Parathyroid adenoma (tissue), 2 donors: Measurements from ENCODE around the gene MGAT3.

Experiments used
- H2AFZ ChIP-seq: fragments of 300-600 bp; sonication (generic); one replicate; pipeline ENCODE4 v1.7.0; 2017; ENCODE audit warnings: antibody characterized with exemption, mild to moderate bottlenecking
- H3K27ac ChIP-seq: fragments of 300-600 bp; sonication (generic); one replicate; pipeline ENCODE4 v1.7.0; 2017
- H3K27me3 ChIP-seq: fragments of 300-600 bp; sonication (generic); one replicate; pipeline ENCODE4 v1.7.0; 2017; ENCODE audit warnings: low read length; ENCODE audit not compliant: control insufficient read depth, insufficient read depth
- H3K36me3 ChIP-seq: fragments of 300-600 bp; sonication (generic); one replicate; pipeline ENCODE4 v1.7.0; 2017; ENCODE audit warnings: low read length; ENCODE audit not compliant: control insufficient read depth, insufficient read depth
- H3K4me1 ChIP-seq: fragments of 300-600 bp; sonication (generic); one replicate; pipeline ENCODE4 v1.7.0; 2017; ENCODE audit warnings: control low read depth
- H3K4me2 ChIP-seq: fragments of 300-600 bp; sonication (generic); one replicate; pipeline ENCODE4 v1.7.0; 2017; ENCODE audit warnings: low read length
- H3K4me3 ChIP-seq: fragments of 300-600 bp; sonication (generic); one replicate; pipeline ENCODE4 v1.7.0; 2017; ENCODE audit warnings: low read depth, low read length
- H3K79me2 ChIP-seq: fragments of 300-600 bp; sonication (generic); one replicate; pipeline ENCODE4 v1.7.0; 2017; ENCODE audit warnings: control low read depth
- H3K9ac ChIP-seq: fragments of 300-600 bp; sonication (generic); one replicate; pipeline ENCODE4 v1.7.0; 2017; ENCODE audit warnings: mild to moderate bottlenecking
- H3K9me3 ChIP-seq: fragments of 300-600 bp; sonication (generic); one replicate; pipeline ENCODE4 v1.7.0; 2017; ENCODE audit warnings: low read length; ENCODE audit not compliant: control insufficient read depth
- TF ChIP-seq, protein P1 (sequence below): fragments of 300-600 bp; sonication (generic); IDR thresholded peaks from one replicate; pipeline ENCODE4 v1.7.0; 2017; ENCODE audit warnings: antibody characterized with exemption, mild to moderate bottlenecking
- donor health status: primary hyperparathyroidism.

The MGAT3 gene

DNA sequence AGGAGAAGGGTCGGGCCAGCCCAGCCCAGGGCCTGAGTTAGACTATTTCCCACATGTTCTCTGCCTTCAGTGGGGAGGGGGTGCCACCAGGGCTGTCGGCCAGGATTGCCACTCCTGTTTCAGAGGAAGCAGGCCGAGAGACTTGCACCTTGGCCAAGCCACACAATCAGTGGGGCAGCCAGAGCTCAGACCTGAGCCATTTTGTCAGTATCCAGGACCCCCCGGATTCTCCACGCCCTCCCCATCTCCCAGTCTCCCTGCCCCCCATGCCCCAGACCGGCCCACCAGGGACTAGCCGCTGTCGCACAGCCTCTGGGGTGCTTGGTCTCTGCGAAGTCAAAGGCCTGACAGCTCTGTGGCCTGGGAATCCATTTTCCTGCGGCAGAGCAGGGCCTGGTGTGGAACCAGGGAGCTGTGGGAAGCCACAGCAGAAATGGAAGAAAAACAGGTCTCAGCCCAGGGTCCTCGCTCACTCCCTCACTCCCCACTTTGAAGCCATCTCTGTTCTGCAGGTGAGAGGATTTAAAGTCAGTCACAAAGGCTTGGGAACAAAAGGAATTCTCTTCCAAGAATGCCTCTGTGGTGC, 25.5 kb upstream of the MGAT3 start:
- no peak overlapping the region for H3K9ac ChIP-seq
- H3K9me3 ChIP-seq = no peaks in the 10 kb centered on the region
- peak overlapping the region; percentile 76 for H3K27ac ChIP-seq
- H3K27me3 ChIP-seq = no peaks in the 10 kb centered on the region
- no peak overlapping the region for H3K4me3 ChIP-seq
- TF ChIP-seq, protein P1, sequence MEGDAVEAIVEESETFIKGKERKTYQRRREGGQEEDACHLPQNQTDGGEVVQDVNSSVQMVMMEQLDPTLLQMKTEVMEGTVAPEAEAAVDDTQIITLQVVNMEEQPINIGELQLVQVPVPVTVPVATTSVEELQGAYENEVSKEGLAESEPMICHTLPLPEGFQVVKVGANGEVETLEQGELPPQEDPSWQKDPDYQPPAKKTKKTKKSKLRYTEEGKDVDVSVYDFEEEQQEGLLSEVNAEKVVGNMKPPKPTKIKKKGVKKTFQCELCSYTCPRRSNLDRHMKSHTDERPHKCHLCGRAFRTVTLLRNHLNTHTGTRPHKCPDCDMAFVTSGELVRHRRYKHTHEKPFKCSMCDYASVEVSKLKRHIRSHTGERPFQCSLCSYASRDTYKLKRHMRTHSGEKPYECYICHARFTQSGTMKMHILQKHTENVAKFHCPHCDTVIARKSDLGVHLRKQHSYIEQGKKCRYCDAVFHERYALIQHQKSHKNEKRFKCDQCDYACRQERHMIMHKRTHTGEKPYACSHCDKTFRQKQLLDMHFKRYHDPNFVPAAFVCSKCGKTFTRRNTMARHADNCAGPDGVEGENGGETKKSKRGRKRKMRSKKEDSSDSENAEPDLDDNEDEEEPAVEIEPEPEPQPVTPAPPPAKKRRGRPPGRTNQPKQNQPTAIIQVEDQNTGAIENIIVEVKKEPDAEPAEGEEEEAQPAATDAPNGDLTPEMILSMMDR = no peak
- no peak overlapping the region for H2AFZ ChIP-seq
- H3K4me2 ChIP-seq = no peak overlapping the region
- H3K79me2 ChIP-seq = no peaks in the 10 kb centered on the region
- no peaks in the 10 kb centered on the region for H3K36me3 ChIP-seq
- no peaks in the 10 kb centered on the region for H3K4me1 ChIP-seq

DNA sequence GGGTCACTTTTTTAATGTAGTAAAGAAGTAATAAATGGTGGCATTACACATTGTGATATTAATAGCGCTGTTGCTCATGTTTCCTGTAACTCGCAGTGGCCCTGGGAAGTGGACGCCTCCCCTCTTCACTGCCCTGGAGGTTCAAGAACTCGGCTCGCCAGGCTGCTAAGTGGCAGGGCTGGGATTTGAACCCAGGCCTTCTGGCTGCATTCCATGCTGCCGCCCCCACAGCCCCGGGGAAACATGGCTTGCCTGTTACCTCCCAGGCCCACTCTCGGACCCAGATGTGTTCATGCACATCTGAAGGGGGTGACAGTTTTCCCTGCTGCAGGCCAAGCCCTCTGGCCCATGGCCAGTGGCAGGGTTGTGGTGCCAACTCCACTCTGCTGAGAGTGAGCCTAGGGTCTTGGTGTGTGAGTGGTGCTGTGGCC, 25.0 kb upstream of the MGAT3 start:
- Histone ChIP-seq H3K4me2 (no peak overlapping the region), H3K27ac (peak overlapping the region; percentile 76), H2AFZ (no peak overlapping the region), H3K4me1 (no peaks in the 10 kb centered on the region), H3K4me3 (no peak overlapping the region), H3K9me3 (no peaks in the 10 kb centered on the region), H3K27me3 (no peaks in the 10 kb centered on the region), H3K79me2 (no peaks in the 10 kb centered on the region), H3K9ac (no peak overlapping the region), H3K36me3 (no peaks in the 10 kb centered on the region)
- TF ChIP-seq, protein P1 = no peak

DNA sequence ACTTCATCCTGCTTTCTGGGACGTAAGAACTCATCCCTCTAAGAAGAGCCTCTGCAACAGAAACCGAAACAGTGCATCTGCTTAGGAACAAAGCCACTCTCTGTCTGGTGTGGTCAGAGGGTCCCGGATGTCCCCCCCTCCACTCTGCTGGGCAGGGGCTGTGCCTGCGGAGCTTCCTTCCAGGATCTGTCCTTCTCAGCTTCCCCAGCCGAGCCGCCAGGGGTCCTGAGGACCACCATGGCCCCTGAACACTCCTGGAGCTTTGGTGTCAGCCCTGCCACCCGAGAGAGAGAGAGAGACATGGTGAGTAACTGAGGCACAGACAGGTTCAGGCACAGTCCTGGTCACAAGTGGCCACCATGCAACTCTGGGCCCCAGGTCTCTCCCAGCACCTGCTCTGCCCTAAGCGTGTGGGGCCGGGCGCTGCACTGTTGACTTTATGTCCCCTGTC, 24.4 kb upstream of the MGAT3 start:
- Histone ChIP-seq H3K27ac (peak overlapping the region; percentile 66), H3K9ac (no peak overlapping the region), H3K27me3 (no peaks in the 10 kb centered on the region), H3K9me3 (no peaks in the 10 kb centered on the region), H3K36me3 (no peaks in the 10 kb centered on the region), H3K4me2 (no peak overlapping the region), H3K4me1 (no peaks in the 10 kb centered on the region), H3K4me3 (no peak overlapping the region), H2AFZ (no peak overlapping the region), H3K79me2 (no peaks in the 10 kb centered on the region)
- TF ChIP-seq, protein P1 = no peak

DNA sequence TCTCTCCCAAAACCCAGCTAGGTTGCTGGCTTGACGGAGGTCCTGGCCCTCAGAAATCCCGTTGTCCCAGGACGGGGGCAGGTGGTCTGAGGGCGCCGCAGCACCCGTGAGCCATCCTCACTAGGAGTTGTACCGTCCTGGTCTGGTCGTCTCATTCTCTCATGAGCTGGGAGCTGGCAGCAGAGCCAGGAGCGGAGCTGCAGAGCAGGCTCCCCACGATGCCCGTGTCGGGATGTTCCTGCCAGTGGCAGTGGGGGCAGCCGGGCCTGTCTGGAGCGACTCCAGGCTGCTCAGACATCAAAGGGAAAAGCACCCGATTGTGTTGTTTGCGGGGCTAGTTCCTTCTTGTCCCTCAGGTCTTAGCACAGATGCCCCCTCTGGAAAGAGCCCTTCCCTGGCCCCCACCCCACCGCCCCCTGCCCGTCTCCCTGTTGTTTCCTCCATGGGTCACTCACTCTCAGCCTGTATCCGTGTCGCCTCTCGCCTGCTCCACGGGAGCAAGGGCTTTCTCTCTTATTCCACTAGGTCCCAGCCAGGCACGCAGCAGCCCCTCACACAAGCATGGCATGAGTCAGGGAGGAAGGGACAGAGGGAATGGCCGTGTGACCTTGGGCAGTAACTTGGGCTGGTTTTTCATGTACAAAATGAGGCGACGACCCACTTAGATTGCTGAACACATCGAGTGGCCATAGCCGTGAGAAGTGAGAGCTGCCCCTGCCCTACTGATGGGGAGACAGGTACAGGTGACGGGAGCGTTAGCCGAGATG, 23.2 kb upstream of the MGAT3 start:
- no peaks in the 10 kb centered on the region for H3K4me1 ChIP-seq
- no peak overlapping the region for H3K27ac ChIP-seq
- no peaks in the 10 kb centered on the region for H3K79me2 ChIP-seq
- H3K4me3 ChIP-seq = no peak overlapping the region
- TF ChIP-seq, protein P1 = no peak
- H3K4me2 ChIP-seq = no peak overlapping the region
- no peaks in the 10 kb centered on the region for H3K9me3 ChIP-seq
- no peak overlapping the region for H3K9ac ChIP-seq
- H3K36me3 ChIP-seq = no peaks in the 10 kb centered on the region
- no peak overlapping the region for H2AFZ ChIP-seq
- no peaks in the 10 kb centered on the region for H3K27me3 ChIP-seq
